K562 (cell line): ENCODE measurements around the gene ARL16. TPM values are rescaled to one million over a fixed set of nuclear protein-coding genes. Genes with fewer than 3 reads are reported as not detected.

ENCODE experiments used
- ATAC-seq: fragments of 200-7000 bp; cut with Tn5 transposase; 3 replicates; pipeline ENCODE4 v1.9.1; 2020; ENCODE audit warnings: moderate library complexity
- BruUV-seq: library from RNA; stranded (reverse); fragments of 400-500 nt; replicated peaks from 2 replicates; lab custom pipeline; 2021; lab: Mats Ljungman, UMichigan
- CTCF ChIA-PET: fragments of 300-600 bp; formaldehyde crosslinking; extraction: SDS; loops from one replicate; lab custom pipeline; 2021; ENCODE audit warnings: low intra/inter-chr PET ratio; lab: Yijun Ruan, JAX
- POLR2A ChIA-PET: fragments of 300-600, 350-650 bp; sonication (Branson Sonifier 250); formaldehyde crosslinking; extraction: SDS; loops from one replicate; lab custom pipeline; 2021; ENCODE audit warnings: antibody characterized with exemption, inconsistent platforms; lab: Yijun Ruan, JAX
- DNase-seq, 4 experiments: peaks; one replicate each; pipeline versions ENCODE4 v3.0.0 to v3.0.0-alpha.2; 2011 to 2018; ENCODE audit warnings: low spot score in 3 of 4, mixed read lengths in 3 of 4; ENCODE audit errors: extremely low read depth in 1 of 4
- FAIRE-seq: peaks from 2 replicates; lab custom pipeline; 2011; peaks lifted over from hg19 to GRCh38; lab: Jason Lieb, UNC
- H2AFZ ChIP-seq: 2 replicates; pipeline ENCODE4 v1.6.0; 2011; ENCODE audit warnings: low read depth, low read length, control low read depth, inconsistent platforms
- H3K27ac ChIP-seq: fragments of 200-600 bp; 3 replicates; pipeline ENCODE4 v1.8.0; 2011; ENCODE audit warnings: low read depth, mild to moderate bottlenecking, control low read depth, inconsistent platforms, low read length, moderate library complexity, mixed read lengths; ENCODE audit errors: extremely low read depth
- H3K27me3 ChIP-seq, 2 experiments: fragments of 300-600 bp in 1 of 2; 2 replicates in 1 of 2; 3 replicates in 1 of 2; pipeline versions ENCODE4 v1.6.0 to v1.8.0; 2011; ENCODE audit warnings: inconsistent platforms in 2 of 2, low read length in 2 of 2, mild to moderate bottlenecking in 1 of 2, mixed read lengths in 1 of 2, moderate library complexity in 1 of 2; ENCODE audit not compliant: control insufficient read depth in 2 of 2, insufficient read depth in 2 of 2
- H3K36me3 ChIP-seq: fragments of 300-600 bp; 3 replicates; pipeline ENCODE4 v1.8.0; 2011; ENCODE audit warnings: mild to moderate bottlenecking, low read length, inconsistent platforms; ENCODE audit not compliant: control insufficient read depth, insufficient read depth
- H3K4me1 ChIP-seq, 2 experiments: fragments of 200-600 bp in 1 of 2; replicated peaks in 1 of 2; 2 replicates in 1 of 2; 3 replicates in 1 of 2; pipeline versions ENCODE4 v1.5.1 to v1.8.0; 2011; ENCODE audit warnings: inconsistent platforms in 2 of 2, low read length in 2 of 2, mild to moderate bottlenecking in 1 of 2, mixed read lengths in 1 of 2, moderate library complexity in 1 of 2; ENCODE audit not compliant: control insufficient read depth in 2 of 2, insufficient read depth in 2 of 2
- H3K4me2 ChIP-seq: 2 replicates; pipeline ENCODE4 v1.6.1; 2011; ENCODE audit warnings: low read length, control low read depth, inconsistent platforms, mixed read lengths; ENCODE audit not compliant: insufficient read depth
- H3K4me3 ChIP-seq: fragments of 200-600 bp; sonication (generic), shearing (Covaris generic); 2 replicates; pipeline ENCODE4 v1.5.1; 2016; ENCODE audit warnings: control low read depth, inconsistent platforms
- H3K79me2 ChIP-seq: fragments of 200-600 bp; 3 replicates; pipeline ENCODE4 v1.8.0; 2011; ENCODE audit warnings: low read length, inconsistent platforms; ENCODE audit not compliant: control insufficient read depth, insufficient read depth
- H3K9ac ChIP-seq, 2 experiments: 2 replicates each; pipeline versions ENCODE4 v1.6.0 to v1.6.1; 2011; ENCODE audit warnings: low read depth in 2 of 2, low read length in 2 of 2, control low read depth in 1 of 2, inconsistent platforms in 1 of 2, mild to moderate bottlenecking in 1 of 2, mixed read lengths in 1 of 2; ENCODE audit not compliant: insufficient read depth in 1 of 2
- H3K9me1 ChIP-seq: one replicate; pipeline ENCODE4 v1.6.0; 2011; ENCODE audit warnings: inconsistent platforms, mild to moderate bottlenecking, low read length, moderate library complexity; ENCODE audit not compliant: control insufficient read depth, insufficient read depth
- H3K9me3 ChIP-seq: replicated peaks from 2 replicates; pipeline ENCODE4 v1.5.1; 2011; ENCODE audit warnings: low read depth, low read length, inconsistent platforms; ENCODE audit not compliant: control insufficient read depth, insufficient read depth
- H4K20me1 ChIP-seq: replicated peaks from 2 replicates; pipeline ENCODE4 v1.6.1; 2011; ENCODE audit warnings: low read length, inconsistent platforms, mixed read lengths; ENCODE audit not compliant: control insufficient read depth, insufficient read depth
- BCL6 ChIP-seq: fragments of 250-450 bp; sonication (Bioruptor Pico); IDR thresholded peaks from 2 replicates; pipeline ENCODE4 v1.4.0; 2020
- FOSL1 ChIP-seq: fragments of 200-800 bp; sonication (Bioruptor generic); conservative IDR thresholded peaks from 2 replicates; pipeline ENCODE4 v1.6.1; 2016; ENCODE audit warnings: missing genetic modification characterization, missing compliant biosample characterization
- KDM1A ChIP-seq, 2 experiments: fragments of 450-650 bp; IDR thresholded peaks; 2 replicates each; pipeline ENCODE4 v1.6.1; 2016; ENCODE audit warnings: mild to moderate bottlenecking in 2 of 2
- ZNF121 ChIP-seq: sonication (generic); formaldehyde crosslinking; conservative IDR thresholded peaks from 2 replicates; pipeline ENCODE4 v1.8.0; 2022; ENCODE audit warnings: missing genetic modification reagents
- ZNF764 ChIP-seq: fragments of 250-450 bp; sonication (Bioruptor Pico); IDR thresholded peaks from 2 replicates; pipeline ENCODE4 v1.4.0; 2020; ENCODE audit warnings: low read depth, mild to moderate bottlenecking, moderate library complexity
- WGBS: fragments of 100-300 bp; shearing (Covaris generic); methylation state at CpG from one replicate; pipeline ENCODE4 v1.1.6; 2016; ENCODE audit warnings: low coverage, mixed read lengths; ENCODE audit not compliant: insufficient coverage; ENCODE audit errors: missing lambda C conversion rate; 5-methylcytosine and 5-hydroxymethylcytosine counted together
- in situ Hi-C: fragments of 300-500 bp; cut with MboI; formaldehyde crosslinking; loops from 4 replicates; pipeline ENCODE4 v1.15.0; 2018; ENCODE audit warnings: inconsistent platforms, mixed read lengths
- intact Hi-C: fragments of 100-400 bp; cut with micrococcal nuclease; formaldehyde crosslinking; loops from 2 replicates; pipeline ENCODE4 v1.14.2; 2022
- polyA plus RNA-seq, 8 experiments: library from polyadenylated mRNA; depleted of rRNA in 4 of 8; stranded (reverse) in 5 of 8; unstranded in 3 of 8; fragments of >200 nt; fragmentation: Nextera tagmentation in 2 of 8; fragmentation: Illumina TruSeq in 1 of 8; extraction: Ambion mirVana in 2 of 8; extraction: Trizol in 1 of 8; gene quantifications; 2 replicates each; pipeline versions ENCODE4 v1.2.1 to v1.2.3, GENCODE V29; 2011 to 2014; ENCODE audit warnings: inconsistent platforms in 1 of 8, missing spikeins in 1 of 8
- total RNA-seq, 7 experiments: library from RNA; depleted of rRNA in 6 of 7; stranded (reverse); fragments of >200 nt in 6 of 7; fragmentation: Illumina TruSeq in 2 of 7; extraction: Trizol in 2 of 7; gene quantifications; 2 replicates each; pipeline versions ENCODE4 v1.2.1 to v1.2.3, GENCODE V29; 2011 to 2021; ENCODE audit warnings: low replicate concordance in 1 of 7

Gene ARL16
- total and polyA plus RNA-seq, 9 of the 15 experiments (the other 6 are each of a cell fraction or from before 2014, with no cell fraction given) = 5.4 to 32.4 (median 22.6) TPM

- H3K79me2 ChIP-seq = peaks cover under 1% of the 10 kb centered on the region; the same call in 1 of the 3 replicates
- BruUV-seq = no TSS peak
- ATAC-seq (no peak), FAIRE-seq (no peak), DNase-seq (peak in 1 of 4 experiments; percentile 11)
- H3K4me1 ChIP-seq = peaks cover 26 to 50% of the 10 kb centered on the region in 2 experiments; a peak in 4 of 5 replicates
- no peaks in the 10 kb centered on the region for H3K27me3 ChIP-seq
- in situ Hi-C loops = no loop called here
- peak overlapping the region in 1 of 2 experiments; percentile 77; a peak in 2 of 4 replicates for H3K9ac ChIP-seq
- WGBS = 58% methylated on average over 17 of the region's 17 CpGs
- H3K36me3 ChIP-seq = no peaks in the 10 kb centered on the region
- intact Hi-C loops = no loop called here
- H3K4me3 ChIP-seq = no peak overlapping the region
- H4K20me1 ChIP-seq = no peaks in the 10 kb centered on the region
- POLR2A ChIA-PET = interaction anchor here (1.2 kb wide), 1 partner anchor 21 kb away, joined by 3 read pairs; no protein-coding TSS in a partner anchor
- H3K27ac ChIP-seq = no peak overlapping the region
- H3K4me2 ChIP-seq = no peak overlapping the region
- 0 out of 2 replicates have a peak, but pooled peaks have one; percentile 18 for TF ChIP-seq FOSL1 (tag)
- no peak for TF ChIP-seq KDM1A (IDR thresholded peaks at IDR 0.05)
- CTCF ChIA-PET = no interaction called here
- no peak overlapping the region for H2AFZ ChIP-seq
- no peaks in the 10 kb centered on the region for H3K9me3 ChIP-seq
- H3K9me1 ChIP-seq = no peaks in the 10 kb centered on the region
Observed at GRCh38 chr17:81641825-81642489, 41.6 kb downstream of the ARL16 start.

- CTCF ChIA-PET = no interaction called here
- WGBS = 76% methylated on average over 4 of the region's 9 CpGs
- no peak for ATAC-seq
- peak; percentile 81 for TF ChIP-seq ZNF121 (CRISPR knock-in tag)
- TF ChIP-seq BCL6 (CRISPR knock-in tag) = no peak
- TF ChIP-seq ZNF764 (CRISPR knock-in tag) = no peak
- TF ChIP-seq, all 486 proteins: peak for 1
- Histone ChIP-seq H3K9ac (no peak overlapping the region), H3K4me1 (peaks cover 27 to 40% of the 10 kb centered on the region in 2 experiments; a peak in 4 of 5 replicates), H3K36me3 (peaks cover 4% of the 10 kb centered on the region; the same call in 2 of the 3 replicates), H3K9me1 (no peaks in the 10 kb centered on the region), H3K4me3 (no peak overlapping the region), H3K9me3 (no peaks in the 10 kb centered on the region), H3K27ac (no peak overlapping the region), H3K27me3 (no peaks in the 10 kb centered on the region), H3K79me2 (peaks cover 20% of the 10 kb centered on the region), H4K20me1 (peaks cover 6% of the 10 kb centered on the region), H3K4me2 (no peak overlapping the region), H2AFZ (no peak overlapping the region)
- FAIRE-seq (no peak), DNase-seq (no peak)
- POLR2A ChIA-PET = interaction anchor here (0.6 to 1.1 kb wide), 3 partner anchors 20 to 449 kb away, joined by 3 read pairs; partner anchors contain the start of genes ARL16 and HGS
- intact Hi-C loops = no loop called here
- in situ Hi-C loops = no loop called here
- BruUV-seq = no TSS peak
Observed at GRCh38 chr17:81640011-81640410, 43.6 kb downstream of the ARL16 start.
